CD4-positive, alpha-beta T cell treated with Interleukin-12 subunit alpha and Interleukin-12 subunit beta, for 1 hour (primary cell): ENCODE data around the gene PDIA3.
"Not testable (repeated sequence)": the region's sequence is repeated elsewhere in the genome, so short reads cannot be mapped to it uniquely, and the experiment has no call there.

Source experiments
- DNase-seq: peaks from one replicate; pipeline ENCODE4 v3.0.0-alpha.2; 2020

PDIA3 gene

DNA sequence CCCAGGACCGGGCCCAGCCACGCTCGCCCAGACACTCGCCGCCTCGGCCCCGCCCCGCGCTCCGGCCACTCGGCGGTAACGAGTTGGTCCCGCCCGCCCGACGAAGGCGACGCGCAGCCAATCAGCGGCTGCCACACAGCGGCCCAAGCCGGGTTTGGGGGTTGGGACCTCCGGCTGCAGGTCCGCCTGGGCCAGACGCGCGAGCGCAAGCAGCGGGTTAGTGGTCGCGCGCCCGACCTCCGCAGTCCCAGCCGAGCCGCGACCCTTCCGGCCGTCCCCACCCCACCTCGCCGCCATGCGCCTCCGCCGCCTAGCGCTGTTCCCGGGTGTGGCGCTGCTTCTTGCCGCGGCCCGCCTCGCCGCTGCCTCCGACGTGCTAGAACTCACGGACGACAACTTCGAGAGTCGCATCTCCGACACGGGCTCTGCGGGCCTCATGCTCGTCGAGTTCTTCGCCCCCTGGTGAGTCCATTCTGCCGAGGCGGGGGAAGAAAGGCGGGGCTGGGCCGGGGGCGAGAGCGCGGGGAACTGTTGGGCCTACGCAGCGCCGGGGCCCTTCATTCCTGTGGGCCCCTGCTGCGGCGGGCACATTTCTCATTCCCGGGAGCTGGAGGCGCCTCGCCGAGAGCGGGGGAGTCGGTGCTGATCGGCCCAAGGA lies at the start of gene PDIA3:
PDIA3 (plus strand) TSS at position 194 of the 658 bp plus-strand sequence; CDS start at position 296, 102 bp downstream.
- peak; percentile 88 for DNase-seq

DNA sequence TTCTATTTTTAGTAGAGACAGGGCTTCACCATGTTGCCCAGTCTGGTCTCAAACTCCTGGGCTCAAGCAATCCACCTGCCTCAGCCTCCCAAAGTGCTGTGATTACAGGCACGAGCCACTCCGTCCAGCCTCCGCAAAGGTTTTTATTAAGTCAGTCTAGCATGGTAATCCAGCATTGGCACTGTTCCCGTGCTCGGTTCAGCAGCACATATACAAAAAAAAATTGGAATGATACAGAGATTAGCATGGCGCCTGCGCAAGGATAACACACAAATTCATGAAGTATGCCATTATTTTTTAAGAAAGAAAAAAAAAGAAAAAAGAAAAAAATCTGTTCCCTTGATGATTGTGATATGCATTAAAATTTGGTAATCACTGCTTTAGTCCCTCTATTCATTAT lies 44.1 kb upstream of the PDIA3 start:
- no peak for DNase-seq

DNA sequence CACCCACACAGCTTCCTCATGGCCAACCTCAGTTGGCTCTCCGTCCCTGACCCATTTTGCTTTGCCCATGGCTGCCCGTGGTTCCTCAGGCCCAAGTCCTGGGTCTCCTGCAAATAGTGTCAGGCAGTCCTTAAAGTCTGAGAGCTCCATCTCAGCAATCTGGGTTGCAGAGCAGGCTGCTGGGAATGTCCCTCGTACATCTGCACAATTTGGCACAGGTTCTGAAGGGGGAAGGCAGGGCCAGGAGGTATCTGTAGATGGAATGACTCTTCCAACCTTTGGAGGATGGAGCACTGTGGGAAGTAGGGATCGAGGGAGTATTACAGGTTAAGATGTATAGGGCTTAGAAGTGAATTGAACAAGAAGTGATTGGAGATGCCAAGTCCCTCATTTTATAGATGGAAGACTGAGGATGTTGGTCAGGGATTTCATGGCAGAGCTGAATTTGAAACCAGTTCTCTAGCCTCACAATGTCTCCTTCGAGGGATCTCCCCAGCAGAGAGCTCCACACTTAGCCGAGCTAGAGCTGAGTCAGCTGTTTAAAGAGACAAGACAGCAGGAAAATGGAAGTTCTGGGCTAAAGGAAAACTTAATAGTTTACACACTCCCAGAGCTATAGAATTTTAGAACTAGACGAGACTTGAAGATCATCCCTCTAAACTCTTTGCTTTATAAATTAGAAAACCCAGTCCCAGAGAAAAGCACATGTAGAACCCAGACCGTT lies 43.4 kb upstream of the PDIA3 start:
- DNase-seq: no peak

DNA sequence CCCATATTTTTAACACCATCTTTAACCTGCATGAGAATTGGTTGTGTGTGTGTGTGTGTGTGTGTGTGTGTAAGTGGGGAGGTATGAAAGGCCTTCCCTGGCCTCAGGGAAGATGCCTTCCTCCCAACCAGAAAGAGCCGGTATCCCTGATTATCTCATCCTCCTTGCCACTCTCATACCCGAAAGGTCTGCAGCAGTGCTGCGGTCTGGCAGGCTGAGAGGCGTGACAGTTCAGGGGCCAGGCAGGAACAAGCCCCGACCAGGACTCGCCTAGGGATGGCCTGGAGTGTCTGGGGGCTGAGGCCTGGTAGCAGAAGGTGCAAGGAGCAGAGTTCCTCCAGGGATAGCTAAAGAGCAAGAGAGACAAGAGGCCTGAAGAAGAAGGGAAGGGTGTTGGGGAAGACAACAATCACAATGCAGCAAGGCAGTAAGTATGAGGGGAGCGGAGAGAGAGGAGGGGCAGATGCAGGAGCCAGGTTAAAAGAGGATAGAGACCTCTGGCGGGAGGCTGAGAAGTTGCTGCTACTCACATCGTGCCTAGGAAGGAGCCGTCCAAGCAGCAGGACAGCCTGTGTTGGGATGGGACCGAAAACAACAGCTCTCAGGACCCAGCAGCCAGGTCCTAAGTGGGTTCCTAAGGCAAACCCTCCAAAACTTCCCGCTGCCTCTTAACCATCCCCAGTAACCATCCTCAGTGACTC lies 35.7 kb upstream of the PDIA3 start:
- DNase-seq: not testable (repeated sequence)

DNA sequence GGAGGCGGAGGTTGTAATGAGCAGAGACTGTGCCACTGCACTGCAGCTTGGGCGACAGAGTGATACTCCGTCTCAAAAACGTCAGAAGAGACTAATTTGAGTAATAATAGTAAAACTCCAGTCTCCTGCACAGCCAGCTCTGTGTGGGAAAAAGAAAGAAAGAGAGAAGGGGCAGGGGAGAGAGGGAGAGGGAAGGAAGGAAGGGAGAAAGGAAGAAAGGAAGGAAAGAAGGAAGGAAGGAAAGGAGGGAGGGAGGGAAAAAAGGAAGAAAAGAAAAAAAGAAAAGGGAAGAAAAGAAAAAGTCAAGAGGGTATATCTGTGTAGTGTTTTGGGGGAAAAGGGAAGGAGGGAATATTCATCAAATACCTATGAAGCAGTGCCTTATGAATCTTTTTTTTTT lies 23.1 kb upstream of the PDIA3 start:
- no peak for DNase-seq

DNA sequence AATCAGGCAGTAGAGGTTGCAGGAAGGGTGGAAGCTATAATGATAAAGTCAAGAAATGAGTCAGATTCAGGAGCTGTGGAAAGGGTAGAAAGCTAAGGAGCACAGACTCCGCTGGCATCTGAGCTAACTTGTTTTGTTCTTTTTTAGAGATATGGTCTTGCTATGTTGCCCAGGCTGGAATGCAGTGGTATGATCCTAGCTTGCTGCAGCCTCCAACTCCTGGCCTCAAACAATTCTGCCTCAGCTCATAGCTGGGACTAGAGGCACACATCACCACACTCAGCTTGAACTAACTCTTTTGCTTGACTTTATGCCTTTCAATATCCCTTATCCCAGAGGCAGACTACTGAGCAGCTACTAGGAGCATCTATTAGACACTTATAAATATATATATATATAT lies 19.9 kb upstream of the PDIA3 start:
- DNase-seq: not testable (repeated sequence)

DNA sequence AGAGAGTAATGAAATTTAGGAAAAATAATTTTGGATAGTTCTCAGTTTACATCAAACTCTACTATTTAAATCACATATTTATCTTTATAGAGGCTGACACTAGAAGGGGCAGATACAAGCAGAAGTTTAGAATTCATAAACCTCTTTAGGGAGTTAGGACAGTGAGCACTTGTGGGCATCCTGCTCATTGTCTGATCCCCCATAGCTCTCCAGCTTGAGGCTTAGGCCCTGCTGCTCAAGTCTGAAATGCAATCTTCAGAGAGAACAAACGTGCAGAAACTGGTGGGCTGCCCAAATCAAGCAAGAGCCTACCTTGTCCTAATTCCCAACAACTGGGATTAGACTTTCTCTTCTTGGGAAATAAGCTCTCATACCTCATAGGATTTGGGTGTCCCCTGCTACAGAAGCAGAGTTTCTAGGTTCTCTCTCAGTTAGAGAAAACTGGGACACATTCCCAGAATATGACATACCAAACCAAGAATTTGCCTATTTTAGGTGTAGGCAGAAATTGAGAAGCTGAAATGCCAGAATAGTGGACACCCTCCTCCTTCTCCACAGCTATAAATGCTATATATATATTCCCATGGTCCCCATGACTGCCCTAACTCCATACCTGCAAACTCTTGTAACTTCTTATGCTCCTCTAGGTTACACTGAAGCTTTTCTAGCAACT lies 18.0 kb upstream of the PDIA3 start:
- DNase-seq: not testable (repeated sequence)

DNA sequence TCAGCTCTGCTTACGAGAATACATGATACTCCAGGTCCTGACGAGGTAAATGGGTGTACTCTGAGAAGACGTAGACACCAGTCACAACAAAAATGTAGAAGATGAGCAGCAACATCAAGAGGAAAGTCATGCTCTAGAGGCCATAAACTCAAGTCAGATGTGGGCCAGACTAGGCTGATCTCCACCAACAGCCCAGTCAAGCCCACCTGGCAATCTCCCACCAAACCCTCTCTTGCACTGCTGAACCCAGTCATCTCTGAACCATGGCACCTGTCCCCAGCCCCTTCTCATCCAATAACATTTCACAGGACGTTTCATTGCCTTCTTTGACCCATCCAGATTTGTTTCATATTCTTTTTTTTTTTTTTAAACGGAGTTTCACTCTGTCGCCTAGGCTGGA lies 10.8 kb upstream of the PDIA3 start:
- DNase-seq: no peak

DNA sequence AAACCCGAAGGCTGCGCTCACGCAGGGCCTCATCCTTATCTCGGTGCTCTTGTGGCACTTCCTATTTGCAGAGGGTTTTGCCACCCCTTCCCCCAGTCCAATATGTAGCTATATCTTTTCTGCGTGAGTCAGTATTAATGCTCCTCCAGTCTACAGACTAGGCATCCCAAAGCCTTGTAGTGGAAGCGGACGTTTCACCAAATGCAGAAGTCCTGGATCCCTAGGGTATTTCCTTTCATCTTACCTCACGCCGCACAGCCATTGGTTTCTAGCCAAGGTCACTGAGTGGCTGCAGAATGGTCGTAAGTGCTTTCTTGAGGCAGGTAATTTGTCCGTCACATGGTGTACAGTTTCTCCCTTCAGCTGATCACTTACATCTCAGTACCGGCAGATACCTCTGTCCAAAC lies 668 bp downstream of the PDIA3 start:
- DNase-seq: peak; percentile 38

DNA sequence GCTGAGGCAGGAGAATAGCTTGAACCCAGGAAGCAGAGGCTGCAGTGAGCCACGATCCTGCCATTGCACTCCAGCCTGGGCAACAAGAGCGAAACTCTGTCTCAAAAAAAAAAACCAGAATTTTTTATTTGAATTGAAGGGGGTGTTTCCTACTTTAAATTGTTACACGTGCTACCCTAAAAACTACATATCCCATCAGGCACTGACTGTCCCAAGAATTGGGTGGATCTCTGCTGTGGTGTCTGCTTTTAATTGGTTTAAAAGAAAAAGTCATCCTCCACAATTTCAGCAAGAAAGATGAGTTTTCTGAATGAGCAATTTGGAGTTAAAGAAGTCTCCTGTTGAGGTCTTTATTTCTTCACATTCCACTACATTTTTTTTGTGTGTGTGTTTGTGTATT lies 2.1 kb downstream of the PDIA3 start:
- DNase-seq: peak; percentile 56

DNA sequence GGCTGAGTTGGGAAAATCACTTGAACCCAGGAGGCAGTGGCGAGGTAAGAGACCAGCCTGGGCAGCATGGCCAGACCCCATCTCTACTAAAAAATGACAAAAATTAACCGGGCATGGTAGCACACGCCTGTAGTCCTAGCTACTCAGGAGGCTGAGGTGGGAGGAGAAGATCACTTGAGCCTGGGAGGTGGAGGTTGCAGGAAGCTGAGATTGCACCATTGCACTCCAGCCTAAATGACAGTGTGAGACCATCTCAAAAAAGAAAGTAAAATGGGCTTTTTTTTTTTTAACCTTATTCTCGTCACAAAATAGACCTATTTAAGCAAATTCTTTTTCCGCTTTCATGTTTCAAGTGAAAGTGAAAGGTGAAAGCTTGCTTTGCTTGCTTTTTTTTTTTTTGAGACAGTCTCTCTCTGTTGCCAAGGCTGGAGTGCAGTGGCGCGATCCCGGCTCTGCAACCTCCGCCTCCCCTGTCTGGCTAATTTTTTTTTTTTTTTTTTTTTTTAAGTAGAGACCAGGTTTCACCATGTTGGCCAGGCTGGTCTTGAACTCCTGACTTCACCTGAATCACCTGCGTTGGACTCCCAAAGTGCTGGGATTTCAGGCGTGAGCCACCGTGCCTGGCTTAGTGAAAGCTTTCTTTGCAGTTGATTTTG lies 3.6 kb downstream of the PDIA3 start:
- peak; percentile 73 for DNase-seq

DNA sequence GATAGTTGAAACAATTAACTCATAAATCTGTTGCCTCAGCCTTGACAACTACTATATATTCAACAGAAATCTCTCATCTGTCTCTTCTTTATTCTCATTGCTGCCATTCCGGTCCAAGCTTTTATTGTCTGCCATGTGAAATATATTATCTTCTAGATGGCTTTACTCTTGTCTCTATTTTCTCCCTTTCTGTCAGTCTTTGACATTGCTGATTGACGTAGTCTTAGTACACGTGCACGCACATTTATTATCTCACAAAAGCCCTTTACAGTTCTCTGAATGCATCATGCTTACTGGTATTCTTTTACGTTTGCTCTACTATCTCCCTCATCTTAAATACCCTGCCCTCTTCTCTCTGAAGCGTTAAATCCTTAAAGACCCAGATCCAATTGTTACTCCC lies 5.6 kb downstream of the PDIA3 start:
- DNase-seq: no peak

DNA sequence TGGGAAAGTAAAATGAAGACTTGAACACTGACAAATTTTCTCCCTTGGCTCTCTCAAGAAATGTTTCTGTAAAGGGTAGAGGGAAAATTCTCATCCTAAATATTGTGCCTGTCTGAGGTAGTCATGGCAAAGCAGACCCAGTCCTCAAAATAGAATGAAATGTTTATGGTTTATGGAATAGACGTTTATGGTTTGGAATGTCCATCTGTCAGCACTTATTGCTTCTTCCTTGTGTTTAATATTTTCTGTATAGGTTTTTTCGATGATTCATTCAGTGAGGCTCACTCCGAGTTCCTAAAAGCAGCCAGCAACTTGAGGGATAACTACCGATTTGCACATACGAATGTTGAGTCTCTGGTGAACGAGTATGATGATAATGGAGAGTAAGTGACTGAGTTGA lies 16.6 kb downstream of the PDIA3 start:
- no peak for DNase-seq

DNA sequence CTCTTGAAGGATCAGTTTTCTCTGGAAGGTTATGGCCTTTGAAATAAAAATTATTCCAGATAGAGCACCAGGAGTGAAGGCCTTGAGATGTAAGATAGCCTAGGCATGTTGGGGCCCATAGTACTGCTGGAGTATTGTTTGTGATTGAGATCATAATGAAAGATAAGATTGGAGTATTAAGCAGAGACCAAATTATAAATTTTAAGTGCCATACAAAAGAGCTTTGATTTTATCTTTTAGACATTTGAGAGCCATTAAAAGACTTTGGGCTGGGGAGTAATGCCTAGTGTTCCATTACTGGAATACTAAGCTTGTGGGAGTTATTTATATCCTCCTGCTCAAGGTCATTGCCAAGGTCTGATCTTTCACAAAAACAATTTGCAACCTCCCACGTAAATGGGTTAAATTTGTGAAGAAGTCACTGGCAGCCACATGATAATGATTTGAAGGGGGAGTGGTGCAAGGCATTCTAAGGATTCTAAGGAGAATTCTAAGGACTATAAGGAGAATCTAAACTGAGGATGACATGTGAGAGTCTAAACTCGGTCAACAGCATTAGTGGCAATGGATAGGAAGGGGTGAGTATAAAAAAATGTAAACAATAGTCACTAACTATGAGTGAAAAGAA lies 17.7 kb downstream of the PDIA3 start:
- no peak for DNase-seq

DNA sequence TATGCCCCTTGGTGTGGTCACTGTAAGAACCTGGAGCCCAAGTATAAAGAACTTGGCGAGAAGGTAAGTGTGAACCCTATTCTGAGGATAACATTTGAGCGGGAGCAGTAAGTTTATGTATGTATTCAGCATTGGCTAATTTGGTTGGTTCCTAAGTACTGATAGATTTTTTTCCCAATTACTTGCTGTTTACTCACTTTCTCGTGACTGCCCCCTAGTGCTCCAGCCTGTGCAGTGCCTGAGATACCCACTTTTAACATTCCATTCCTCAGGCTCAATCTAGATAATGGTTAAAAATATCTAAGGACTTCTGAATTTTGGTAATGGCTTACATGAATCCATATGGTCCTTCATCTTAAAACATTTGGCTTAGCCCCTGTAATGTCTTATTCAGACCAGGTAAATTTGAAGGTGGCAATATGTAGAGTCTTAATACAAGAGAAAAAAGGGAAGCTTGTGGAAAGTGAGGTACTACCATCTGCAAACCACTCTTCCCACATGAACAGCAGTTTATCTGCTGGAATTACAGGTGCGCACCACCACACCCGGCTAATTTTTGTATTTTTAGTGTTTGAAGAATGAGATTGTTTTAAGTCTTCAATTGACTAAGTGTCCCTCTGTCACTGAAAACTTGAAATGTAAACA lies 23.5 kb downstream of the PDIA3 start:
- DNase-seq: peak; percentile 70

DNA sequence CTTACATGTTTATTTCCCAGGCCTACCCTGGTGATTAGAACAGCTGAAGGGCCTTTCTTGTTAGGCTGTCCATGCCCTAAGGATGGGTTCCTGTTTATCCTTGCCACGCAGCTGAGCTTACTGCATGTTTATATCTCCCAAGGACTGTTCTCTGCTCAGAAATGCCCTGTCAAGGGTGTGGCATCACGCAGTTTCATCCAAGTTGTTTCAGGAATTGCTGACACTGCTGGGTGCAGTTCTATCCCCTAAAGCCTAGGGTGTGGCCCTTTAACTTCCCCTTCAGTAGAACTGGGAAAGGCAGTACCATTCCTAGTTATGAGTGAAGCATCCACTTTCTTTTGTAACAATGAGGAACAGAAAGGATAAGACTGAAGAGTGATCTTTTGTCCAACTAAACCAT lies 25.6 kb downstream of the PDIA3 start:
- DNase-seq: no peak

DNA sequence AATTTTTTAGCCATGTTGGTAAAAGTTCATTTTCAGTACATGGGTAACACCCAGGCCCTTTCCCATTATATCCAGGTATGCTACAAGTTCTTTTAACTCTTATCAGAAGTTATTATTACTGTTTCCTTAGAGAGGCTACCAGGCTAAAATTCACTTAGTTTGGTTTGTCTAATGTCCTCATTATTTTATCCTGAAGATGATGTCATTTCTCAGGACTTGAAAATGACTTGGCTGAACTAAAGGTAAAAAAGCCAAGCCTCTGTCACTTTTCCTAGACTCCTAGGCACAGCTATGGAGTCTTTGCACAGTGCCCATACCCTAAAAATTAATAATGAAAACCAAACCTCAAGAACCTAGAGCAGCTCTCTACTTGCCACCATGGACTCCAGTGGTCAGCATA lies 26.4 kb downstream of the PDIA3 start:
- DNase-seq: no peak

DNA sequence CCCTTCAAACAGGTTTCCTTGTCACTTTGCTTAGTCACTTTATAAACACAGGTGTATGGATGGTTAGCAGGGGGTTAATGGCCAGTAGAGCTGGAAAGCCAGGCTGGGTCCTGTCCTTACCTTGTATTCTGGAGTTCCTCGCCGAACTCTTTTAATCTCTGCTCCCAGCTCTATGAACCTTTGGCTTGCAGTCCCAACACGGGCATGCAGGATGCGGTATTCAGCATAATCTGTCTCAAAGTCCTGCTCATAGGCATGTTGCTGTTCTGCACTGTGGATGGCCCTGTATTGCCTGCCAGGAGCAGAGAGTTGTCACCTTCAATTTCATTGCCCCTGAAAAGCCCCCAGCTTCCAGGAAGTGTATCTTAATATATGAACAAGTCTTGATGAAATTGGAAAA lies 27.8 kb downstream of the PDIA3 start:
- no peak for DNase-seq

DNA sequence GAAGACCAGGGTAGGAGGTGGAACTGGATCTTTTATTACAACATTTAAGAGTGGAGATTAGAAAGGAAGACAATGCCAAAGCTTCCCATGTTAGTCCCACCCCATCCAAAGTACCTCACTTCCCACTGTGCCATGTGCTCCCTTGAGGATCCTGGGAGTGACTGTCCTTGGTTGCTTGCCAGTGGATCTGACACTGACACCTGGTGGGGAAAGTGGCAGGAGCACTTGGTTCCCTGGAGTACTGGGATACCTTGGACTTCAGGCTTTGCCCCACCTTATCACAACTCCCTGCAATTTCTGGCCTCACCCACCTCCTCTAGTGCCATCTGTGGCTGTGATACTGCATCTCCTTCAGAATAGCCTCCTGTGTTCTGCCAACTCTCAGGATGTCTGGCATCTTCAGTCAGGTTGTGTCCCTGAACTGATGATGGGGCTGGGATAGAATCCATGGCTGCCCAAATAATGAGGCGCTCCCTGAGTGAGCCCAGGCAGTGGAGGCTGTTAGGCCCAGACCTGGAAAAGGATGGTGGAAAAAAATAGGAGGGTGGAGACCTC lies 29.2 kb downstream of the PDIA3 start:
- DNase-seq: no peak

DNA sequence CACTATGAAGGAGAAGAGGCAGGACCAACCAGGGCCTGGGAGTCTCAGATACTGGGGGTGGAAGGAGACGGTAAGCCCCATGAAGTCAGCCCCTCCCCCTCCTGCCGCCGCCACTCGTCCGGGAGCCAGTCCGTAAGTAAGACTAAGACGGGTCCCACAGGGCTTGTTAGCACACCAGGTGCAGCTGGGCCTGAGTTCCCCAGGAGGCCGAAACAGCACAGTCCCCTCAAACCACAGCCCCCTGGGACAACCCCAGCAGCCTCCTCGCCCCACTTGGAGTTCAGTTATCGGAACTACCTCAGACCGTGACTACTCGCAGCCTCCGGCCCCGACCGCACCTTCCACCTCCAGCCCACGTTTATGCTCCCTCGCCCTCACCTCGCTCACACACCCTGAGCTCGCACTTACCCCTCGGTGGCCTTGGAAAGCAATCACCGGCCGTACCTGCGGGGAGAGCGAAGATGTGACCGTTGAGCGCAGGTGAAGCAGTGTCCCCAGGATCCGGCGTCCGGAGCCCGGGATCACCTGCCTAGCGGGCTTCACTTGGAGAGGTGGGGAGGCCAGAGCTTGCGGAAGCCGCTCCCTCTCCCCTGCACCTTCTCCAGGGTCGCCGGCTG lies 30.0 kb downstream of the PDIA3 start:
- DNase-seq: peak; percentile 26

DNA sequence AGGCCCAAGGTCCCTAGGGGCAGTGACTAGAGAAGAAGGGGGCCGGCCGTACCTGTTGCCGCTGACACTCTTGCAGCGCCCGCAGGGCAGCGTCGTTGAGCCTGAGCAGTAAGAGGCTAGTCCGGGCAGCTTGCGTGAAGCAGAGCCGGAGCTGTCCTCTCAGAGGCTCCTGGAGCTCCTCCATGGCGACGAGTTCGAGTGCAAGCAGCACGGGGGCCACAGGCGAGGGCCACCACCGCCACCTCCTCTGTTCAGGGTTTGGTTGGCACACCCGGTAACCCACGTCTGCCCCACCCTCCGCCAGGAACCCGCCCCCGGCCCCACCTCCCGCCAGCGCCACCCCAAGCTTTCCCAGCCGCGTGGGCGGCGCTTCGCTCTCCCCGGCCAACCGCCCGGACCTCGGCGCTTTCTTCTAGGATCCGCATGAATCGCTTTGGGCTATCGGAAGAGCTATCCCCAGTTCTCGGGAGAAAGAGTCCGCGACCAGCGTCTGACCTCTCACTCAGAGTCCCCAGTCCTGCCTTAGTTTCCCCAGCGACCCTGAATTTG lies 30.6 kb downstream of the PDIA3 start, which contains the start of gene ELL3:
ELL3 (minus strand) TSS at position 249 of the 549 bp plus-strand sequence; CDS start at position 184, 65 bp downstream.
- peak; percentile 80 for DNase-seq
